ENCODE results near the gene TMEM30A. TPM values are rescaled to one million over a fixed set of nuclear protein-coding genes. Genes with fewer than 3 reads are reported as not detected.

TMEM30A gene
- total and polyA plus RNA-seq, 2 of the 13 experiments (the other 11 are each of a cell fraction or from before 2014, with no cell fraction given): 17.6 to 54.4 TPM

DNA sequence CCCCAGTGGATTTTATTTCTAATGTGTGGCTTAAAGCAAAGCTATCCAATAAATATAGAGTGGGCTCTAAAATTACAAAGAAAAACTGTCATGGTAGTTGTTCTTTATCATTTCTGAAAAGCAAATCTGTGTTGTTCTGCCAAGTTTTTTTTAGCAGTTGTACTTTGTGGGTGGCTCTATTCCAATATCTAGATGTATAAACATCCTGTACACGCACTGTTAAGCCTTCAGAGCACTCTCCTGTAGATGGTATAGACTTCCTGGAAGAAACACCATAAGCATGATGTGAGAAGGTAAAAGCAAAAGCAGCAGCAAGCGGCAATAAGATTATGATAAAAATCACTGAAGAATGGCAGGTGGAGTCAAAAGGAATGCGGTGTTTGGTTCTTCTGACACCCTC lies 21.5 kb upstream of the TMEM30A start:
- POLR2A ChIA-PET: no interaction called here
- FAIRE-seq: no peak

DNA sequence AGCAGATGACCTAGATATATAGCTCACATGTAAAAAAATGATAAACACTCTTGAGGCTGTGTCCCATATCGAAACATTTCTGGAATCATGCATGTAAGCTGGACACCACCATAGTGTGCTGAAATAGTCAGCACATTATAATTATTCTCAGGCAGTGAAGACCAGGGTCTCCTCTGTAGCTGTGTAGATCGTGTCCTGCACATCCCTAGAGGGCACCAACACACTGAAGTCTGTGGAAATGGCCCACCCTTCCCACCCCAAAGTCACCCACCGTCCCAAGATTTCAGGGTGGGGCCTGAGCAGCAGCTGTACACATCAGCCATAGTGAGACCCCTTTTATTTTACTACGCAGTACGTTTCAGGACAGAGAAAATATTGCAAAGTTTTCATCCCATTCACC lies 21.0 kb upstream of the TMEM30A start:
- CTCF ChIA-PET (ENCODE audit: low intra/inter-chr PET ratio, low total read pairs): no interaction called here
- ATAC-seq (no peak), DNase-seq (ENCODE audit: low spot score) (no peak), FAIRE-seq (no peak)
- H3K4me2 ChIP-seq (ENCODE audit: low read depth, low read length): no peak overlapping the region
- TF ChIP-seq ZNF644 (CRISPR knock-in tag; IDR thresholded peaks at IDR 0.05; ENCODE audit: low read depth) (no peak), ZBTB37 (CRISPR knock-in tag; IDR thresholded peaks at IDR 0.05) (no peak), BCLAF1 (IDR thresholded peaks at IDR 0.05) (no peak)
- H3K36me3 ChIP-seq (replicated peaks in 1 of 2; ENCODE audit: control insufficient read depth in 1 of 2, insufficient read depth in 2 of 2, low read length in 2 of 2): no peaks in the 10 kb centered on the region
- BruUV-seq (replicated peaks): no TSS peak
- H3K9me3 ChIP-seq (ENCODE audit: low read length): no peaks in the 10 kb centered on the region
- H3K27ac ChIP-seq (ENCODE audit: extremely low read length, insufficient read depth, low read length): no peak overlapping the region
- no peaks in the 10 kb centered on the region; a peak in 1 of 5 replicates for H3K27me3 ChIP-seq (ENCODE audit: control insufficient read depth in 1 of 2, insufficient read depth in 2 of 2, low read length in 2 of 2)
- H3K9ac ChIP-seq (ENCODE audit: insufficient read depth, low read depth, low read length): no peak overlapping the region
- in situ Hi-C loops (cut with HindIII; ENCODE audit: extremely low pct_ligation_motif_present, low pct_unique_long_range_greater_than_20kb): no loop called here
- 22% methylated on average over 5 of the region's 5 CpGs for WGBS (ENCODE audit: low lambda C conversion rate)
- H4K20me1 ChIP-seq (ENCODE audit: insufficient read depth, low read length): no peaks in the 10 kb centered on the region
- H3K79me2 ChIP-seq (ENCODE audit: insufficient read depth, low read length): no peaks in the 10 kb centered on the region
- no peak overlapping the region for H3K4me3 ChIP-seq (replicated peaks in 1 of 3; ENCODE audit: insufficient read depth in 1 of 3, low read depth in 2 of 3, low read length in 3 of 3)
- H3K4me1 ChIP-seq (ENCODE audit: insufficient read depth, low read length): peaks cover 7% of the 10 kb centered on the region
- POLR2A ChIA-PET: no interaction called here
- intact Hi-C loops (cut with micrococcal nuclease; ENCODE audit: unreplicated experiment): no loop called here
- H2AFZ ChIP-seq (ENCODE audit: low read length): no peak overlapping the region

More for the DNA sequence above, 21.5 kb upstream of the TMEM30A start:
- no peak overlapping the region for H3K27ac ChIP-seq (ENCODE audit: extremely low read length, insufficient read depth, low read length)
- intact Hi-C loops (cut with micrococcal nuclease; ENCODE audit: unreplicated experiment) (no loop called here), in situ Hi-C loops (cut with HindIII; ENCODE audit: extremely low pct_ligation_motif_present, low pct_unique_long_range_greater_than_20kb) (no loop called here)
- H3K4me3 ChIP-seq (replicated peaks in 1 of 3; ENCODE audit: insufficient read depth in 1 of 3, low read depth in 2 of 3, low read length in 3 of 3): no peak overlapping the region
- no TSS peak for BruUV-seq (replicated peaks)
- H3K9ac ChIP-seq (ENCODE audit: insufficient read depth, low read depth, low read length): no peak overlapping the region
- ATAC-seq (no peak), DNase-seq (ENCODE audit: low spot score) (no peak)
- no peaks in the 10 kb centered on the region for H3K9me3 ChIP-seq (ENCODE audit: low read length)
- H3K4me1 ChIP-seq (ENCODE audit: insufficient read depth, low read length): peaks cover 7% of the 10 kb centered on the region
- no peak overlapping the region for H3K4me2 ChIP-seq (ENCODE audit: low read depth, low read length)
- H4K20me1 ChIP-seq (ENCODE audit: insufficient read depth, low read length): no peaks in the 10 kb centered on the region
- H3K36me3 ChIP-seq (replicated peaks in 1 of 2; ENCODE audit: control insufficient read depth in 1 of 2, insufficient read depth in 2 of 2, low read length in 2 of 2): no peaks in the 10 kb centered on the region
- no peak overlapping the region for H2AFZ ChIP-seq (ENCODE audit: low read length)
- no peaks in the 10 kb centered on the region; a peak in 1 of 5 replicates for H3K27me3 ChIP-seq (ENCODE audit: control insufficient read depth in 1 of 2, insufficient read depth in 2 of 2, low read length in 2 of 2)
- CTCF ChIA-PET (ENCODE audit: low intra/inter-chr PET ratio, low total read pairs): no interaction called here
- 24% methylated on average over 3 of the region's 3 CpGs for WGBS (ENCODE audit: low lambda C conversion rate)
- no peak for TF ChIP-seq SNAI1 (CRISPR knock-in tag; IDR thresholded peaks at IDR 0.05; ENCODE audit: borderline replicate concordance)
- TF ChIP-seq ARHGAP35 (CRISPR knock-in tag; IDR thresholded peaks at IDR 0.05; ENCODE audit: borderline replicate concordance): no peak
- no peak for TF ChIP-seq ZNF672 (CRISPR knock-in tag; IDR thresholded peaks at IDR 0.05)
- no peak for TF ChIP-seq MEF2D (CRISPR knock-in tag; IDR thresholded peaks at IDR 0.05)
- TF ChIP-seq ZNF274 (CRISPR knock-in tag; IDR thresholded peaks at IDR 0.05): no peak
- TF ChIP-seq ZNF678 (CRISPR knock-in tag; IDR thresholded peaks at IDR 0.05): no peak
- no peaks in the 10 kb centered on the region for H3K79me2 ChIP-seq (ENCODE audit: insufficient read depth, low read length)

All from HepG2 (cell line).